ENCODE results near the gene CDYL.
"Not testable (repeated sequence)": the region's sequence is repeated elsewhere in the genome, so short reads cannot be mapped to it uniquely, and the experiment has no call there.

Gene CDYL

GRCh38 chr6:4805553-4806336, 29.5 kb downstream of the CDYL start:
- peak; percentile 78 for DNase-seq

GRCh38 chr6:4806337-4806725, 30.1 kb downstream of the CDYL start:
- no peak for DNase-seq

GRCh38 chr6:4806791-4807190, 30.6 kb downstream of the CDYL start:
- no peak for DNase-seq

GRCh38 chr6:4808396-4808795, 32.2 kb downstream of the CDYL start:
- DNase-seq = no peak

GRCh38 chr6:4809999-4810918, 34.1 kb downstream of the CDYL start:
- no peak for DNase-seq

GRCh38 chr6:4812068-4812467, 35.9 kb downstream of the CDYL start:
- DNase-seq = no peak

GRCh38 chr6:4813055-4813454, 36.9 kb downstream of the CDYL start:
- DNase-seq = no peak

- no peak for DNase-seq
These were observed 38.0 kb downstream of the CDYL start for GRCh38 chr6:4814212-4814611.

- no peak for DNase-seq
These were observed 38.8 kb downstream of the CDYL start for GRCh38 chr6:4814987-4815386.

GRCh38 chr6:4815584-4815983, 39.4 kb downstream of the CDYL start:
- DNase-seq = no peak

GRCh38 chr6:4816904-4817303, 40.7 kb downstream of the CDYL start:
- no peak for DNase-seq

GRCh38 chr6:4817551-4817950, 41.3 kb downstream of the CDYL start:
- DNase-seq = no peak

GRCh38 chr6:4818272-4818938, 42.2 kb downstream of the CDYL start:
- DNase-seq = no peak

- no peak for DNase-seq
These were observed 43.6 kb downstream of the CDYL start for GRCh38 chr6:4819706-4820283.

GRCh38 chr6:4820704-4821276, 44.6 kb downstream of the CDYL start:
- no peak for DNase-seq

- DNase-seq = no peak
These were observed 46.3 kb downstream of the CDYL start for GRCh38 chr6:4822476-4822875.

GRCh38 chr6:4828187-4828698, 52.0 kb downstream of the CDYL start:
- DNase-seq = no peak

GRCh38 chr6:4829089-4829488, 52.9 kb downstream of the CDYL start:
- DNase-seq = peak; percentile 19

GRCh38 chr6:4835540-4835939, 59.3 kb downstream of the CDYL start:
- DNase-seq = not testable (repeated sequence)

GRCh38 chr6:4840169-4840568, 64.0 kb downstream of the CDYL start:
- DNase-seq = no peak

- DNase-seq = no peak
These were observed 67.9 kb downstream of the CDYL start for GRCh38 chr6:4844108-4844507.

- no peak for DNase-seq
These were observed 70.2 kb downstream of the CDYL start for GRCh38 chr6:4846387-4846786.
